MG63 (cell line): Measurements from ENCODE around the gene SPP2. TPM values are rescaled to one million over a fixed set of nuclear protein-coding genes. Genes with fewer than 3 reads are reported as not detected.

ENCODE experiments used
- DNase-seq: peaks from one replicate; pipeline ENCODE4 v3.0.0-alpha.2; 2020
- H3K27me3 ChIP-seq: fragments of 250-450 bp; sonication (Bioruptor Pico); 2 replicates; pipeline ENCODE4 v1.5.1; 2020; ENCODE audit warnings: mild to moderate bottlenecking, moderate library complexity
- H3K36me3 ChIP-seq: fragments of 250-450 bp; sonication (Bioruptor Pico); 2 replicates; pipeline ENCODE4 v1.5.1; 2020; ENCODE audit warnings: mild to moderate bottlenecking, moderate library complexity
- H3K4me3 ChIP-seq: fragments of 250-450 bp; sonication (Bioruptor Pico); 2 replicates; pipeline ENCODE4 v1.5.1; 2020; ENCODE audit warnings: mild to moderate bottlenecking, moderate library complexity
- H3K9me3 ChIP-seq: fragments of 250-450 bp; sonication (Bioruptor Pico); 2 replicates; pipeline ENCODE4 v1.5.1; 2020; ENCODE audit warnings: mild to moderate bottlenecking, moderate library complexity
- total RNA-seq: library from RNA; depleted of rRNA; stranded (reverse); fragments of >200 nt; shearing (Covaris generic); gene quantifications from 2 replicates; pipeline ENCODE4 v1.2.3, GENCODE V29; 2014; ENCODE audit warnings: low replicate concordance; rRNA removed

SPP2 gene
- total RNA-seq = not detected in 2 replicates

GRCh38 chr2:234050455-234051135 is at the start of gene SPP2:
SPP2 (plus strand) TSS chr2:234050702; CDS start chr2:234050787, 85 bp downstream.
- no peak within 1 kb of the TSS for H3K4me3 ChIP-seq
- H3K27me3 ChIP-seq = no peaks in the 10 kb centered on the region
- no peaks in the 10 kb centered on the region for H3K36me3 ChIP-seq
- DNase-seq = no peak
- peaks cover 5% of the 10 kb centered on the region; the same call in 1 of the 2 replicates for H3K9me3 ChIP-seq

- Histone ChIP-seq H3K4me3 (no peak overlapping the region), H3K9me3 (no peaks in the 10 kb centered on the region), H3K27me3 (no peaks in the 10 kb centered on the region), H3K36me3 (no peaks in the 10 kb centered on the region)
- DNase-seq = no peak
These were observed 48.9 kb upstream of the SPP2 start for GRCh38 chr2:234001380-234002160.

GRCh38 chr2:234002281-234002680 is 48.2 kb upstream of the SPP2 start:
- DNase-seq = no peak
- no peaks in the 10 kb centered on the region for H3K9me3 ChIP-seq
- H3K36me3 ChIP-seq = no peaks in the 10 kb centered on the region
- no peak overlapping the region for H3K4me3 ChIP-seq
- no peaks in the 10 kb centered on the region for H3K27me3 ChIP-seq

GRCh38 chr2:234003972-234004617 is 46.4 kb upstream of the SPP2 start:
- peak; percentile 98 for DNase-seq
- Histone ChIP-seq H3K27me3 (no peaks in the 10 kb centered on the region), H3K9me3 (no peaks in the 10 kb centered on the region), H3K36me3 (no peaks in the 10 kb centered on the region), H3K4me3 (no peak overlapping the region)

GRCh38 chr2:234005126-234005525 is 45.4 kb upstream of the SPP2 start:
- Histone ChIP-seq H3K36me3 (no peaks in the 10 kb centered on the region), H3K27me3 (no peaks in the 10 kb centered on the region)

GRCh38 chr2:234006501-234006900 is 44.0 kb upstream of the SPP2 start:
- Histone ChIP-seq H3K27me3 (no peaks in the 10 kb centered on the region), H3K36me3 (no peaks in the 10 kb centered on the region), H3K4me3 (no peak overlapping the region), H3K9me3 (peaks cover 5% of the 10 kb centered on the region)
- DNase-seq = no peak

More at GRCh38 chr2:234005126-234005525, 45.4 kb upstream of the SPP2 start:
- H3K9me3 ChIP-seq = no peaks in the 10 kb centered on the region
- DNase-seq = no peak
- H3K4me3 ChIP-seq = no peak overlapping the region

- H3K4me3 ChIP-seq = no peak overlapping the region
- no peaks in the 10 kb centered on the region for H3K27me3 ChIP-seq
- no peaks in the 10 kb centered on the region for H3K36me3 ChIP-seq
- no peak for DNase-seq
- peaks cover 5% of the 10 kb centered on the region for H3K9me3 ChIP-seq
These were observed 36.1 kb upstream of the SPP2 start for GRCh38 chr2:234014427-234014826.

GRCh38 chr2:234015861-234016260 is 34.6 kb upstream of the SPP2 start:
- Histone ChIP-seq H3K36me3 (no peaks in the 10 kb centered on the region), H3K27me3 (no peaks in the 10 kb centered on the region), H3K9me3 (peaks cover 4% of the 10 kb centered on the region; the same call in 1 of the 2 replicates), H3K4me3 (no peak overlapping the region)
- DNase-seq = no peak

GRCh38 chr2:234019896-234020295 is 30.6 kb upstream of the SPP2 start:
- Histone ChIP-seq H3K9me3 (no peaks in the 10 kb centered on the region), H3K4me3 (no peak overlapping the region), H3K36me3 (no peaks in the 10 kb centered on the region), H3K27me3 (no peaks in the 10 kb centered on the region)
- no peak for DNase-seq

- Histone ChIP-seq H3K4me3 (no peak overlapping the region), H3K36me3 (no peaks in the 10 kb centered on the region), H3K27me3 (no peaks in the 10 kb centered on the region), H3K9me3 (no peaks in the 10 kb centered on the region)
- DNase-seq = no peak
These were observed 30.2 kb upstream of the SPP2 start for GRCh38 chr2:234020332-234020731.

GRCh38 chr2:234022424-234022823 is 28.1 kb upstream of the SPP2 start:
- H3K4me3 ChIP-seq = no peak overlapping the region
- no peak for DNase-seq
- H3K36me3 ChIP-seq = no peaks in the 10 kb centered on the region

GRCh38 chr2:234024304-234024703 is 26.2 kb upstream of the SPP2 start:
- no peak for DNase-seq
- no peaks in the 10 kb centered on the region for H3K36me3 ChIP-seq
- H3K9me3 ChIP-seq = no peaks in the 10 kb centered on the region
- no peaks in the 10 kb centered on the region for H3K27me3 ChIP-seq
- no peak overlapping the region for H3K4me3 ChIP-seq

More at GRCh38 chr2:234022424-234022823, 28.1 kb upstream of the SPP2 start:
- Histone ChIP-seq H3K27me3 (no peaks in the 10 kb centered on the region), H3K9me3 (no peaks in the 10 kb centered on the region)

- Histone ChIP-seq H3K27me3 (no peaks in the 10 kb centered on the region), H3K36me3 (no peaks in the 10 kb centered on the region), H3K4me3 (no peak overlapping the region), H3K9me3 (no peaks in the 10 kb centered on the region)
- no peak for DNase-seq
These were observed 25.0 kb upstream of the SPP2 start for GRCh38 chr2:234025466-234025865.

- DNase-seq = no peak
- Histone ChIP-seq H3K27me3 (no peaks in the 10 kb centered on the region), H3K36me3 (no peaks in the 10 kb centered on the region), H3K4me3 (no peak overlapping the region), H3K9me3 (no peaks in the 10 kb centered on the region)
These were observed 24.6 kb upstream of the SPP2 start for GRCh38 chr2:234025891-234026401.

GRCh38 chr2:234026693-234027254 is 23.7 kb upstream of the SPP2 start:
- Histone ChIP-seq H3K27me3 (no peaks in the 10 kb centered on the region), H3K4me3 (no peak overlapping the region), H3K9me3 (no peaks in the 10 kb centered on the region), H3K36me3 (no peaks in the 10 kb centered on the region)
- DNase-seq = no peak

GRCh38 chr2:234027641-234028040 is 22.9 kb upstream of the SPP2 start:
- peaks cover 1% of the 10 kb centered on the region; the same call in 1 of the 2 replicates for H3K9me3 ChIP-seq
- no peaks in the 10 kb centered on the region for H3K36me3 ChIP-seq
- H3K27me3 ChIP-seq = no peaks in the 10 kb centered on the region
- no peak for DNase-seq
- no peak overlapping the region for H3K4me3 ChIP-seq
